Mesenteric fat pad (tissue), 1 donor: ENCODE results near the gene TRHDE. TPM values are rescaled to one million over a fixed set of nuclear protein-coding genes. Genes with fewer than 3 reads are reported as not detected.

ENCODE experiments used
- DNase-seq: peaks from one replicate; pipeline ENCODE4 v3.0.0-alpha.2; 2020; ENCODE audit warnings: low spot score
- long read RNA-seq: library from polyadenylated mRNA; unstranded; transcript quantifications from one replicate; pipeline ENCODE4 v2.0.0, GENCODE V29; 2020
- total RNA-seq: library from RNA; stranded (reverse); fragmentation: NEBNext Ultra II Directional; extraction: Animal tissue kit (Norgen Biotek cat#: 25700); gene quantifications from one replicate; pipeline ENCODE4 v1.2.1, GENCODE V29; 2021
- donor health status: DM: yes; HTN: yes; CAD: no.

TRHDE gene
- 14.5 TPM for total RNA-seq
- long read RNA-seq, partial matches to known transcripts = 3 of 10 reads
- long read RNA-seq, other reads (novel, unspliced or antisense) = 7 of 10 reads

GRCh38 chr12:72272091-72272661, at the start of gene TRHDE:
TSS of gene TRHDE (plus strand) at chr12:72272370. CDS start at chr12:72272644, 274 bp downstream.
- peak; percentile 86 for DNase-seq

- no peak for DNase-seq
Measured at GRCh38 chr12:72226510-72226909, 45.7 kb upstream of the TRHDE start.

GRCh38 chr12:72228424-72228823, 43.7 kb upstream of the TRHDE start:
- DNase-seq = no peak

- DNase-seq = no peak
Measured at GRCh38 chr12:72230589-72230988, 41.6 kb upstream of the TRHDE start.

- no peak for DNase-seq
Measured at GRCh38 chr12:72234886-72235285, 37.3 kb upstream of the TRHDE start.

GRCh38 chr12:72236071-72236705, 36.0 kb upstream of the TRHDE start:
- DNase-seq = no peak

- DNase-seq = no peak
Measured at GRCh38 chr12:72241552-72241951, 30.6 kb upstream of the TRHDE start.

GRCh38 chr12:72242946-72243345, 29.2 kb upstream of the TRHDE start:
- no peak for DNase-seq

GRCh38 chr12:72246370-72246769, 25.8 kb upstream of the TRHDE start:
- DNase-seq = no peak

- no peak for DNase-seq
Measured at GRCh38 chr12:72250346-72250745, 21.8 kb upstream of the TRHDE start.

- DNase-seq = no peak
Measured at GRCh38 chr12:72256725-72257124, 15.4 kb upstream of the TRHDE start.

- DNase-seq = no peak
Measured at GRCh38 chr12:72261885-72262284, 10.3 kb upstream of the TRHDE start.

- DNase-seq = no peak
Measured at GRCh38 chr12:72264548-72265175, 7.5 kb upstream of the TRHDE start.

- no peak for DNase-seq
Measured at GRCh38 chr12:72267974-72268373, 4.2 kb upstream of the TRHDE start.

GRCh38 chr12:72268386-72268785, 3.8 kb upstream of the TRHDE start:
- no peak for DNase-seq

GRCh38 chr12:72269491-72269890, 2.7 kb upstream of the TRHDE start:
- no peak for DNase-seq

- DNase-seq = no peak
Measured at GRCh38 chr12:72270246-72270645, 1.9 kb upstream of the TRHDE start.

- DNase-seq = no peak
Measured at GRCh38 chr12:72270961-72271360, 1.2 kb upstream of the TRHDE start.

GRCh38 chr12:72271451-72272090, 599 bp upstream of the TRHDE start:
- DNase-seq = no peak

GRCh38 chr12:72272731-72273498, 745 bp downstream of the TRHDE start:
- peak; percentile 87 for DNase-seq

GRCh38 chr12:72273499-72273837, 1.3 kb downstream of the TRHDE start:
- peak; percentile 77 for DNase-seq
